GM12878 (cell line): ENCODE results near the gene TMTC1. TPM values are rescaled to one million over a fixed set of nuclear protein-coding genes. Genes with fewer than 3 reads are reported as not detected.

Experiments
- ATAC-seq: fragments of 200-7000 bp; cut with Tn5 transposase; 3 replicates; pipeline ENCODE4 v1.9.1; 2020; ENCODE audit warnings: mild to moderate bottlenecking, moderate library complexity
- BruUV-seq: library from RNA; stranded (reverse); fragments of 400-500 nt; replicated peaks from 2 replicates; lab custom pipeline; 2021; lab: Mats Ljungman, UMichigan
- CTCF ChIA-PET: fragments of 300-600 bp; sonication (Branson Sonifier 250); formaldehyde crosslinking; extraction: SDS; loops from one replicate; lab custom pipeline; 2021; ENCODE audit warnings: inconsistent platforms; lab: Yijun Ruan, JAX
- POLR2A ChIA-PET: fragments of 350-600 bp; formaldehyde crosslinking; extraction: SDS; loops from one replicate; lab custom pipeline; 2021; ENCODE audit warnings: inconsistent platforms; lab: Charles Lee
- RAD21 ChIA-PET: fragments of 300-600 bp; sonication (Branson Sonifier 250); formaldehyde crosslinking; loops from one replicate; lab custom pipeline; 2023; ENCODE audit warnings: antibody characterized with exemption; ENCODE audit not compliant: unreplicated experiment; lab: Charles Lee
- SMC1A ChIA-PET: fragments of 300-600 bp; sonication (Branson Sonifier 250); formaldehyde crosslinking; loops from one replicate; lab custom pipeline; 2023; ENCODE audit not compliant: unreplicated experiment, uncharacterized antibody; lab: Charles Lee
- DNase-seq: peaks from one replicate; pipeline ENCODE4 v3.0.0-alpha.2; 2011; ENCODE audit warnings: low read depth, low spot score
- FAIRE-seq: peaks from 3 replicates; lab custom pipeline; 2011; peaks lifted over from hg19 to GRCh38; lab: Jason Lieb, UNC
- H2AFZ ChIP-seq: 2 replicates; pipeline ENCODE4 v1.6.0; 2011; ENCODE audit warnings: low read depth, low read length, control low read depth; ENCODE audit not compliant: control insufficient read depth
- H3K27ac ChIP-seq: 2 replicates; pipeline ENCODE4 v1.5.1; 2011; ENCODE audit warnings: control low read depth; ENCODE audit not compliant: control insufficient read depth, insufficient read depth
- H3K27me3 ChIP-seq, 2 experiments: replicated peaks in 1 of 2; 2 replicates each; pipeline versions ENCODE4 v1.6.0 to v1.6.1; 2011; ENCODE audit warnings: low read length in 1 of 2; ENCODE audit not compliant: control insufficient read depth in 2 of 2, insufficient read depth in 2 of 2
- H3K36me3 ChIP-seq, 2 experiments: 2 replicates each; pipeline ENCODE4 v1.5.1; 2011; ENCODE audit warnings: low read length in 1 of 2; ENCODE audit not compliant: control insufficient read depth in 2 of 2, insufficient read depth in 2 of 2
- H3K4me1 ChIP-seq: 2 replicates; pipeline ENCODE4 v1.6.1; 2011; ENCODE audit warnings: mild to moderate bottlenecking, low read length, moderate library complexity, mixed read lengths; ENCODE audit not compliant: control insufficient read depth, insufficient read depth
- H3K4me2 ChIP-seq: 2 replicates; pipeline ENCODE4 v1.6.0; 2011; ENCODE audit warnings: control low read depth; ENCODE audit not compliant: control insufficient read depth, insufficient read depth
- H3K4me3 ChIP-seq: fragments of 200-600 bp; sonication (generic); 2 replicates; pipeline ENCODE4 v1.5.1; 2016
- H3K79me2 ChIP-seq: 2 replicates; pipeline ENCODE4 v1.6.0; 2011; ENCODE audit warnings: low read length; ENCODE audit not compliant: control insufficient read depth, insufficient read depth
- H3K9ac ChIP-seq: 2 replicates; pipeline ENCODE4 v1.8.0; 2011; ENCODE audit warnings: low read length, control low read depth, mixed read lengths; ENCODE audit not compliant: control insufficient read depth, insufficient read depth
- H3K9me3 ChIP-seq: replicated peaks from 3 replicates; pipeline ENCODE4 v1.5.1; 2011; ENCODE audit warnings: mild to moderate bottlenecking, low read length; ENCODE audit not compliant: control insufficient read depth, insufficient read depth
- H4K20me1 ChIP-seq: 2 replicates; pipeline ENCODE4 v1.6.0; 2011; ENCODE audit not compliant: control insufficient read depth, insufficient read depth
- ATF3 ChIP-seq: IDR thresholded peaks from 2 replicates; pipeline ENCODE4 v1.6.1; 2011; ENCODE audit warnings: low read depth, mild to moderate bottlenecking, low read length, moderate library complexity, borderline replicate concordance; ENCODE audit errors: extremely low read depth
- BHLHE40 ChIP-seq, 2 experiments: fragments of 450-650 bp in 1 of 2; IDR thresholded peaks; 2 replicates each; pipeline ENCODE4 v1.6.1; 2011 to 2017; ENCODE audit warnings: low read depth in 2 of 2, borderline replicate concordance in 1 of 2, improper control_type of control experiment in 1 of 2, low read length in 1 of 2, mild to moderate bottlenecking in 1 of 2
- CBX3 ChIP-seq: fragments of 200-600 bp; sonication (generic); IDR thresholded peaks from 2 replicates; pipeline ENCODE4 v1.6.1; 2016; ENCODE audit warnings: low read depth, borderline replicate concordance
- CREM ChIP-seq: IDR thresholded peaks from 2 replicates; pipeline ENCODE4 v1.6.1; 2014; ENCODE audit warnings: antibody characterized with exemption, low read depth
- HDAC2 ChIP-seq: fragments of 200-600 bp; sonication (generic); IDR thresholded peaks from 2 replicates; pipeline ENCODE4 v1.6.1; 2017
- JUND ChIP-seq: IDR thresholded peaks from 2 replicates; pipeline ENCODE4 v1.6.1; 2012; ENCODE audit warnings: low read depth, mild to moderate bottlenecking, low read length, improper control_type of control experiment, moderate library complexity
- MAX ChIP-seq: IDR thresholded peaks from 2 replicates; pipeline ENCODE4 v1.6.1; 2012; ENCODE audit warnings: low read depth, low read length, improper control_type of control experiment
- POLR2AphosphoS5 ChIP-seq: IDR thresholded peaks from 2 replicates; pipeline ENCODE4 v1.6.1; 2011; ENCODE audit warnings: mild to moderate bottlenecking, low read length, inconsistent platforms
- SIN3A ChIP-seq: IDR thresholded peaks from 2 replicates; pipeline ENCODE4 v1.6.1; 2012; ENCODE audit warnings: low read depth, low read length, improper control_type of control experiment
- ZNF384 ChIP-seq: IDR thresholded peaks from 2 replicates; pipeline ENCODE4 v1.6.1; 2012; ENCODE audit warnings: low read depth, mild to moderate bottlenecking, low read length, improper control_type of control experiment, borderline replicate concordance
- WGBS: methylation state at CpG from one replicate; pipeline ENCODE4 v1.1.6; 2016; ENCODE audit warnings: low lambda C conversion rate; ENCODE audit not compliant: insufficient replicate concordance, insufficient coverage; ENCODE audit errors: missing lambda C conversion rate; 5-methylcytosine and 5-hydroxymethylcytosine counted together
- in situ Hi-C: fragments of 300-500 bp; cut with MboI; formaldehyde crosslinking; loops from 9 replicates; pipeline ENCODE4 v1.14.3; 2018; ENCODE audit warnings: mixed read lengths
- intact Hi-C: fragments of 100-400 bp; cut with micrococcal nuclease; formaldehyde crosslinking; loops from one replicate; pipeline ENCODE4 v1.14.2; 2022; ENCODE audit not compliant: unreplicated experiment
- polyA plus RNA-seq, 11 experiments: library from polyadenylated mRNA; depleted of rRNA in 4 of 11; unstranded in 6 of 11; stranded (reverse) in 5 of 11; fragments of >200 nt; fragmentation: Nextera tagmentation in 4 of 11; fragmentation: Illumina TruSeq in 1 of 11; extraction: Ambion mirVana in 4 of 11; extraction: Trizol in 1 of 11; gene quantifications; 1 replicate in 1 of 11; 2 replicates in 10 of 11; pipeline versions ENCODE4 v1.2.1 to v1.2.3, GENCODE V29; 2011 to 2016; ENCODE audit warnings: inconsistent platforms in 2 of 11, missing spikeins in 2 of 11, low read depth in 1 of 11
- total RNA-seq, 4 experiments: library from RNA; depleted of rRNA in 3 of 4; stranded (reverse); fragments of >200 nt in 3 of 4; fragmentation: Illumina TruSeq in 1 of 4; extraction: Trizol in 1 of 4; gene quantifications; 2 replicates each; pipeline versions ENCODE4 v1.2.1 to v1.2.3, GENCODE V29; 2013 to 2021
- TF ChIP-seq, protein P1 (sequence below): fragments of 450-650 bp; IDR thresholded peaks from 2 replicates; pipeline ENCODE4 v1.6.1; 2018; ENCODE audit warnings: mild to moderate bottlenecking, low read depth, moderate library complexity; ENCODE audit not compliant: partially characterized antibody

TMTC1 gene
- total and polyA plus RNA-seq, 10 of the 15 experiments (the other 5 are each of a cell fraction or from before 2014, with no cell fraction given) = 0.10 to 20.9 (median 0.57) TPM

GRCh38 chr12:29672580-29672979, 111.2 kb downstream of the TMTC1 start:
- WGBS = 42% methylated on average over 4 of the region's 4 CpGs
- BruUV-seq = no TSS peak
- no peak overlapping the region for H3K4me2 ChIP-seq
- no peak for DNase-seq
- H3K4me1 ChIP-seq = no peaks in the 10 kb centered on the region
- in situ Hi-C loops (no loop called here), intact Hi-C loops (no loop called here)
- no peak overlapping the region for H2AFZ ChIP-seq
- RAD21 ChIA-PET = interaction anchor here (0.9 to 1.3 kb wide), 3 partner anchors 12 to 73 kb away, joined by 3 read pairs; no protein-coding TSS in a partner anchor
- POLR2A ChIA-PET = interaction anchor here (0.6 to 1.5 kb wide), 4 partner anchors 9 to 50 kb away, joined by 3 to 4 read pairs (median 4); no protein-coding TSS in a partner anchor
- H3K9me3 ChIP-seq = no peaks in the 10 kb centered on the region
- CTCF ChIA-PET = interaction anchor here (0.9 to 1.1 kb wide), 3 partner anchors 10 to 14 kb away, joined by 3 to 6 read pairs (median 5); no protein-coding TSS in a partner anchor
- no peaks in the 10 kb centered on the region for H3K36me3 ChIP-seq
- FAIRE-seq = no peak
- TF ChIP-seq HDAC2 = no peak
- TF ChIP-seq JUND = no peak
- no peak for TF ChIP-seq CREM
- TF ChIP-seq POLR2AphosphoS5 = no peak
- TF ChIP-seq, protein P1, sequence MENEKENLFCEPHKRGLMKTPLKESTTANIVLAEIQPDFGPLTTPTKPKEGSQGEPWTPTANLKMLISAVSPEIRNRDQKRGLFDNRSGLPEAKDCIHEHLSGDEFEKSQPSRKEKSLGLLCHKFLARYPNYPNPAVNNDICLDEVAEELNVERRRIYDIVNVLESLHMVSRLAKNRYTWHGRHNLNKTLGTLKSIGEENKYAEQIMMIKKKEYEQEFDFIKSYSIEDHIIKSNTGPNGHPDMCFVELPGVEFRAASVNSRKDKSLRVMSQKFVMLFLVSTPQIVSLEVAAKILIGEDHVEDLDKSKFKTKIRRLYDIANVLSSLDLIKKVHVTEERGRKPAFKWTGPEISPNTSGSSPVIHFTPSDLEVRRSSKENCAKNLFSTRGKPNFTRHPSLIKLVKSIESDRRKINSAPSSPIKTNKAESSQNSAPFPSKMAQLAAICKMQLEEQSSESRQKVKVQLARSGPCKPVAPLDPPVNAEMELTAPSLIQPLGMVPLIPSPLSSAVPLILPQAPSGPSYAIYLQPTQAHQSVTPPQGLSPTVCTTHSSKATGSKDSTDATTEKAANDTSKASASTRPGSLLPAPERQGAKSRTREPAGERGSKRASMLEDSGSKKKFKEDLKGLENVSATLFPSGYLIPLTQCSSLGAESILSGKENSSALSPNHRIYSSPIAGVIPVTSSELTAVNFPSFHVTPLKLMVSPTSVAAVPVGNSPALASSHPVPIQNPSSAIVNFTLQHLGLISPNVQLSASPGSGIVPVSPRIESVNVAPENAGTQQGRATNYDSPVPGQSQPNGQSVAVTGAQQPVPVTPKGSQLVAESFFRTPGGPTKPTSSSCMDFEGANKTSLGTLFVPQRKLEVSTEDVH = no peak
- TF ChIP-seq MAX = no peak
- TF ChIP-seq ATF3 = no peak
- TF ChIP-seq CBX3 = no peak
- no peak for TF ChIP-seq ZNF384
- no peak for TF ChIP-seq SIN3A
- TF ChIP-seq BHLHE40 (IDR thresholded peaks at IDR 0.05; ENCODE audit: borderline replicate concordance in 1 of 2, low read depth in 2 of 2, low read length in 1 of 2) = no peak
- no peak overlapping the region for H3K27ac ChIP-seq
- no peaks in the 10 kb centered on the region for H3K27me3 ChIP-seq
- ATAC-seq = no peak
- SMC1A ChIA-PET = interaction anchor here (0.6 to 4.9 kb wide), 11 partner anchors 11 to 165 kb away, joined by 3 to 29 read pairs (median 3); no protein-coding TSS in a partner anchor
- no peak overlapping the region for H3K9ac ChIP-seq
- no peaks in the 10 kb centered on the region for H3K79me2 ChIP-seq
- H3K4me3 ChIP-seq = no peak overlapping the region
- H4K20me1 ChIP-seq = no peaks in the 10 kb centered on the region
